GM19455 (cell line): Measurements from ENCODE around the gene LRRC10B.
"Not testable (repeated sequence)": the region's sequence is repeated elsewhere in the genome, so short reads cannot be mapped to it uniquely, and the experiment has no call there.

ENCODE experiments used
- ATAC-seq: cut with Tn5 transposase; IDR thresholded peaks from one replicate; pipeline ENCODE4 v1.9.1; 2021; ENCODE audit not compliant: unreplicated experiment

LRRC10B gene

DNA sequence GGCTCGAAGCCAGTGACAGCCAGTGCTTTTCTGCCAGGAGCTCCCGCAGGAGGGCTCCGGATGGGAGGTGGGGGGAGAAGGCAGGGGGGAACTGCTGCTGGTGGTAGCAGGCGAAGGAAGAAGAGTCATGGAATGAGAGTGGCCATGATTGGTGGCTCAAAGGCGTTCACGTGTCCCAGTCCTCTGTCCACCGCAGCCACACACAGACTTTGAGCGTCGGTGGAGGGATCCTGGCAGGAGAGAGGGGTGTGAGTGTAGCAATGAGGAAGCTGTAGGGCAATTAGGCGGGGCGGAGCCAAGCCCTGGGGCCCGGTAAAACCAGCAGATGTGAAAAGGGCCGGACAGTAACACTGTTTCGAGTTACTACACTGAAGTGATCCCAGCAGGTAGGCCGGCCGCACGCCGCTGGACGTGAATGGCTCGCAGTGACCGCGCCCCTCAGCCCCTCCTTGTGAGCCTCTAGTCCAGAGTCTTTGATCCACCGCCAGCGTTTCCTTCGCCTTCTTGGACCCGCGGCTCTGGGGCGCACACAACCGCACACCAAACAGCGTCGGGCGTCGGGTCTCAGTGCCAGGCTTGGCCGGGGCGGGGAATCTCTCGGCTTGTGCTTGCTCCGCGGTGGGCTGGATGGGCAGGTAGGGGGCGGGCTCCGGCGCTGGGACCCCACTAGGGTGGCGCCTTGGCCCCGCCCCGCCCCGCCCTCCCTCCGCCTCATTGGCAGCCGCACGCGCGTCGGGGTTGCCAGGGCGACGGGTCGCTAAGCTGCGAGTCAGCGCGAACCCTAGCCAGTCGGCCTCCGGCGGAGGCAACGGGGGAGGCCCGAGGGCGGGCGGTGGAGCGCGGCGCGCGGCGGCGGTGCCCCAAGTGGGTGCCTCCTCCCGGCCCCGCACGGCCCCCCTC, at the start of gene LRRC10B:
Gene LRRC10B, plus strand, starts transcription at position 788 of the 900 bp plus-strand sequence. CDS start 250 bp downstream, outside the sequence.
- ATAC-seq: no peak

DNA sequence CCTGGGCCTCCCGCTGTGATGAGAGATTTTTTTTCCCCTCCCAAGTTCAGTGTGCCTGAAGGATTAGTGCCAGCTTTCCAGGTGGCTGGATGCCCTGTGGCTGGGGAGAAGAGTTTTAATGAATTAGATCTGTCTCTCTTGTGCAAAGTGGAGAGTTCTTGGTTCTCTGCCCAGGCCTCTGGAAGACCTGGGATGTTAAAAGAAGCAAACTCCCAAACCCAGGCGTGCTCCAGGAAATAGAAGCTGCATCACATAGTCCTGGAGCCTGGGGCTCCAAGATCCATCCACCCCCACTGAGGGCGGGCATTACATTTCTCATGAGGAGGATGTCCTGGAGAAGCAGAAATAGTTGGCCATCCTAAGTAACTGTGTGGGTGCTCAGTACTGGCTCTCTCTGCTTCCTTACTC, 48.1 kb upstream of the LRRC10B start:
- ATAC-seq: no peak

DNA sequence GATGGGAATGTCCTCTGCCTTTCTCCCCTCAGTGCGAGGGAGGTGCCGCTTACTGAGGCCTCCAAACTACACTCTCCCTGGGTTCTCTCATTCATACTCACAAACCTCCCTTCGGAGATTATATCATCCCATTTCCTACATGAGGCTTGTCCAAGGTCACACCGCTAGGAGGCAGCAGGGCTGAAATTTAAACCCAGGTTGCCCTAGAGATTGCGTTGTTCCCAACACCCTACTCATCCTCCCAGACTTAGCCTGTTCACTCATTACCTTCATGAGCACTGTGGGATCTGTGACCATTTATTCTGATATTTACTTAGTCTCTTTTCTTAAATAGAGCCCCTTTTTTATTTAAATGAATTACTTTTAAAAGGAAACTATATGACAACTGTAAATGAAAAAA, 47.6 kb upstream of the LRRC10B start:
- no peak for ATAC-seq

DNA sequence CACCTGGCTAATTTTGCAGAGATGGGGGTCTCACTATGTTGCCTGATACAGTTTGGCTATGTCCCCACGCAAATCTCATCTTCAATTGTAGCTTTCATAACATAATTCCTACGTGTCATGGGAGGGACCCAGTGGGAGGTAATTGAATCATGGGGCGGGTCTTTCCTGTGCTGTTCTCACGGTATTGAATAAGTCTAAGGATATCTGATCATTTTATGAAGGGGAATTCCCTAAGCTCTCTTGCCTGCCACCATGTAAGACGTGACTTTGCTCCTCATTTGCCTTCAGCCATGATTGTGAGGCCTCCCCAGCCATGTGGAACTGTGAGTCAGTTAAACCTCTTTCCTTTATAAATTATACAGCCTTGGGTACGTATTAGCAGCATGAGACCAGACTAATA, 40.9 kb upstream of the LRRC10B start:
- ATAC-seq: not testable (repeated sequence)

DNA sequence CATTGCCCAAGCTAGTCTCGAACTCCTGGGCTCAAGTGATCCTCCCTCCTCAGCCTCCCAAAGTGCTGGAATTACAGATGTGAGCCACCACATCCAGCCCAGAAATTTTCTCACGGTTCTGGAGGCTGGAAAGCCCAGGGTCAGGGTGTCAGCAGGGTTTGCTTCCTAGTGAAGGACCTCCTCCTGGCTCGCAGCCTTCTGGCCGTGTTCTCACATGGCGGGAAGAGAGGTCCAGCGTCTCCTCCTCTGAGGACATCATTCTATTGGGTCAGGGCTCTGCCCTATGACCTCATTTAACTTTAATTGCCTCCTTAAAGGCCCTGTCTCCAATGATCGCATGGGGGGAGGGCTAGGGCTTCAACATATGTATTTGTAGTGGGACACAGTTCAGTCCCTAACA, 40.5 kb upstream of the LRRC10B start:
- no peak for ATAC-seq

DNA sequence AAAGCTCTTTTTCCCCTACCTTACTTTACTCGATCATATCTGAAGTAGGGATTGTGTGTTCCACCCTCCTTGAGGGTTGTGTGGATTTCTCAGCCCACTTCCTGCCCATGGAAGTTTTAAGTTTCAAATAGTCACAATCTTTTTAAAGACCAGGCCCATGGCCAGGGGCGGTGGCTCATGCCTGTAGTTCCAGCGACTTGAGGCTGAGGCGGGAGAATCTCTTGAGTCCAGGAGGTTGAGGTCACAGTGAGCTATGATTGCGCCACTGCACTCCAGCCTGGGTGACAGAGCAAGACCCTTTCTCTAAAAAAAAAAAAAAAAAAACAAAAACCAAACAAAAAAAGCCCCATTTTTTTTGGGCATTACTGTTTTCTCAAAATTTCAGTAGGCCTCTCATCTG, 36.3 kb upstream of the LRRC10B start:
- no peak for ATAC-seq

DNA sequence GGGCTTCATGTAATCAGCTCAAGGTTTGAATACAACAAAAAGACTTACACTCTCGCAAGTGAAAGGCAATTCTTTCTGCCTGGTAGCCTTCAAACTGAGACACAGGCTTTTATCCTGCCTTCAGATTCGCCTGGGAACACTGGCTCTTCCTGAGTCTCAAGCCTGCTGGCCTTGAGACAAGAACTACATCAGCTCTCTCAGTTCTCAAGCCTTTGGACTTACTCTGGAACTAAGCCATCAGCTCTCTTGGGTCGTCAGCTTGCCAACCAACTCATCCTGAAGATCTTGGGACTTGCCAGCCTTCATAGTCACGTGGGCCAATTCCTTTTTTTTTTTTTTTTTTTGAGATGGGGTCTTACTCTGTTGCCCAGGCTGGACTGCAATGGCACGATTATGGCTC, 35.7 kb upstream of the LRRC10B start:
- no peak for ATAC-seq

DNA sequence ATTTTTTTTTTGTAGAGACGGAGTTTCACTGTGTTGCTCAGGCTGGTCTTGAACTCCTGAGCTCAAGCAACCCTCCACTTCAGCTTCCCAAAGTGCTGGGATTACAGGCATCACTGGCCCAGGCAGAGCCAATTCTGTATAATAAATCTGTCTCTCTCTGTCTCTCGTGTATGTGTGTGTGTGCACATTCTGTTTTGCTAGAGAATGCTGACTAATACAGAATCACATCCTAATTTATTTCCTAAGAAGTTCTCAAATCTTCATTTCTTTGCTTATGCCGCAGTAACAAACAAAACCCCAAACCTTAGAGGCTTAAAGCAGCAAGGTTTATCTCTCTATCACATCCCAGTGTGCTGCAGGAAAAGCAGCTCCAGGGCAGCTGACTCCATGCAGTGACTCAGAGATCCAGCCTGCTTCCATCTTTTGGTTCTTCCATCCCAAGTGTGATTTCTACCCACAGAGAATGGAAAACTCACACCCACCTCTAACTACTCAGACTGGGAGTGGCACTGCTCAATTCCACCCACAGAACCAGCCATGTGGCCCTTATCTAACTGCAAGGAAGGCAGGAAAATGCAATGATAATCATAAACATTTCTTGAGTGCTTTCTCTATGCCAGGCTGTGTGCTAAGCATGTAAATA, 35.1 kb upstream of the LRRC10B start:
- ATAC-seq: no peak

DNA sequence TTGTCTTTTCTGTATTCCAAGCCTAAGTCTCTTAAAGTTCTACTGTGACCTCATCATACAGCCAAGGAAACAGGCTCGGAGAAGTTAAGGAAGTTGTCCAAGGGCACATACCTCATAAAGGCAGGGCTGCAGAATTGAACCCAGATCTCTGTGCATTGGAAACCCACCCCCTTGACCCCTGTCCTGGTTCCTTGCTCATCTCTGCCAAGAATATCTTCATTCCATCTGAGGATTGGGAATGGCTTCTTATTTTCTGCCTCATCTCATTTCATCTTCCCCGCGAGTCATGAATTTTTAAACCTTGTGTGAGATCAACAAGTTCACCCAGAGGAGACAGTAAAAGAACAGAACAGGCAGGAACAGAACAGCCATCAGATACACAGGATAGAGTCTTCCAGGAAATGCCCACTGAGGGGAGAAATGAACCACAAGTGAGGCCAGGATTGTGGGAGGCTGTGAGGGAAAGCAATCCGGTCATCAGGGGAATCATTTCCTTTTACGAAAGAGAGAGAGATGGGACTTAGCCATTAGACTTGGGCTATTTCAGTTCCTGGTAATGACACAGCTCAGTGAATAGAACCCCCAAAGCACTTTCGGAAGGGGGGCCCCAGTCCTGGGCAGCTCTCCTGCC, 34.4 kb upstream of the LRRC10B start:
- no peak for ATAC-seq

DNA sequence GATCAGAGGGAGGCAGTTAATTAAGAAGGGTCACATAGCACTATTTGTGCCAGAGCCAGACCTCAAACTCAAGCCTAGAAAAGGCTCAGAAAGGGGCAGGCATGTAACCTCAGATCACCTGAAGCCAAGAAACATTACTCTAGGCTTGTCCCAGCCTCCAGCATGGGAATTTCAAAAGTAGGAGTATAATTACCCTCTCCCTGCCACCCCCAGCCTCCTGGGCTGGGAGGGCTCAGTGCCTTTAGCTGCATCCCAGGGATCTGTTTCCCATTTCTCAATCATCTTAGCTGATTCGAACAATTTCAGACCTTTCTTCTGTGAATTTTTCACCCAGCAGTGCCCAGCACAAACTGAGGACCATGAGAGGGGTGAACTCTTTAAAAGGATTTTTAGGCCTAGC, 33.1 kb upstream of the LRRC10B start:
- no peak for ATAC-seq

DNA sequence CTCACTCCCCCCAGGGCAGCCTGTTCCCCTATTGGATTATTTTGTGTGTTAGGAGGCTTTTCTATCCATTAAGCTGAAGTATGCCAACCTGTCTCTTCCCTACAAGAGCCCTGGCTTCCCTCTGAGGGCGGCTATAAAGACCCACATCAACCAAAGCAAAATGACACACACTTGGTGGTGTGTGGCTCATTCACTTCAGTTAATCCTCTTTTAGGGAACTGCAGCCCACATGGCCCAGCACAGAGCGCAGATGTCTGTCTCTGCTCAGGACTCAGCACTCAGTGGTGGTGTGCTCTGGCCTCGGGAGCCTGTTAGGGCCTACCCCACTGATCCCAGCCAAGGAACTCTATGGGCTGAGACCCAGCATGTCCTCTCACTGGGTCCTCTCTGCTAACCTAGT, 32.2 kb upstream of the LRRC10B start:
- no peak for ATAC-seq

DNA sequence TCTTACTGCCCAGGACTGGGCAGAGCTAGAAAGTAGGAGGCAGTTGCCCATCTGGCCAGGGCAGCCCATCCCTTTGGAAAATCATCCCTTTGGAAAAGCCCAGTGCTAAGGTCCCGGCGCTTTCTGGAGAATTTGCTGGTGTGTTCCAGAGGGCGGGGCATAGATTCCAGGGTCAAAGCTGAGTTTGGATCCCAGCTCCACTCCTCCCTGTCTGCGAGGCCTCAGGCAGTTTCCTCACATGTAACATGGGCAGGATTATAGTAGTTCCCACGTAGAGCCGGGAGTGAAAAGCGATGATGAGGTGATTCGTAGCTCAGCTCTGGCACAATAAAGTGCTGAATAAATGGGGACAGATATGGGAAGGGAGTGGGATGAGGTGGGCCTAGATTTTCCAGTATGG, 31.4 kb upstream of the LRRC10B start:
- no peak for ATAC-seq

DNA sequence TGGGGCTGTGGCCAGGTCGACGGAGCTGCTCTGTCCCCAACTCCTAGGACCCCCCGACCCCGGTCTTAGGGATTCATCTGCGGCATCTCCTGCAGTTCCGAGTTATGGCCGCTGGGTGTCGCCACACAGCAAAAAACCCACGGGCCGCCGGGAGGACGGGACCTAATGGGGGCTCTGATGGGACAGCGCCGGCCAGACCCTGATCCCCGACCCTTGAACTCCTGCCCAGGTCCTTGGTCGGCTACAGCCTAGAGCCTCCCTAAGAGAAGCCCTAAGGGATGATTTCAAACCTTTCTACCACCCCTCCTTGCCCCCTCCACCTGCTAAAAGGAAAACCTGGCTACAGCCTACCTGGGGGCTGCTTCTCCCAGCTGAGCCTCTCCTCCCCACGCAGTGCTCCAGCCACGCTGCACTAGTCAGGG, 30.8 kb upstream of the LRRC10B start:
- no peak for ATAC-seq

DNA sequence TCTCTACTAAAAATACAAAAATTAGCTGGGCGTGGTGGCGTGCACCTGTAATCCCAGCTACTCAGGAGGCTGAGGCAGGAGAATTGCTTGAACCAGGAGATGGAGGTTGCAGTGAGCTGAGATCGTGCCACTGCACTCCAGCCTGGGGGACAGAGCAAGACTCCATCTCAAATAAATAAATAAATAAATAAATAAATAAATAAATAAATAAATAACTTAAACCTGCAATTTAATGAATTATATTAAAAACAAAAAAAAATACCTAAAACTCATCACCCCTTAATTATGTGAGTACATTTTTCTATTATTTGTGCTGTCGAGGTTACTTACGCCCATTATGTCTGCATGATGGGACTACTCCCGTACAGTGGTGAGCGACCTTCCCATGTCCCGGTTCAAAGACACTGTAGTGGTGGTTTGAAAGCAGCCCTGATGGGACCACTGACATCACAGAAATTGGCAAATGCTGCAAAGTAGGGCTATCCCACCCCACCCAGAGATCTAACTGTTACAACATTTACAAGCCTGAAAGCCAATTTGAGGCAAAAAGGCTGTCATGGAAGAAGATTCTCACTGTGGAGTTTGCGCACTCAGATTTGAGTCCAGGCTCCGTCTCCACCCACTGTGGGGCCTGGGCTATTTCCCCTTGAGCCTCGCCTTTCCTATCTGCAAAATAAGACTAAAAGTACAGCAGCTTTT, 29.0 kb upstream of the LRRC10B start:
- ATAC-seq: not testable (repeated sequence)

DNA sequence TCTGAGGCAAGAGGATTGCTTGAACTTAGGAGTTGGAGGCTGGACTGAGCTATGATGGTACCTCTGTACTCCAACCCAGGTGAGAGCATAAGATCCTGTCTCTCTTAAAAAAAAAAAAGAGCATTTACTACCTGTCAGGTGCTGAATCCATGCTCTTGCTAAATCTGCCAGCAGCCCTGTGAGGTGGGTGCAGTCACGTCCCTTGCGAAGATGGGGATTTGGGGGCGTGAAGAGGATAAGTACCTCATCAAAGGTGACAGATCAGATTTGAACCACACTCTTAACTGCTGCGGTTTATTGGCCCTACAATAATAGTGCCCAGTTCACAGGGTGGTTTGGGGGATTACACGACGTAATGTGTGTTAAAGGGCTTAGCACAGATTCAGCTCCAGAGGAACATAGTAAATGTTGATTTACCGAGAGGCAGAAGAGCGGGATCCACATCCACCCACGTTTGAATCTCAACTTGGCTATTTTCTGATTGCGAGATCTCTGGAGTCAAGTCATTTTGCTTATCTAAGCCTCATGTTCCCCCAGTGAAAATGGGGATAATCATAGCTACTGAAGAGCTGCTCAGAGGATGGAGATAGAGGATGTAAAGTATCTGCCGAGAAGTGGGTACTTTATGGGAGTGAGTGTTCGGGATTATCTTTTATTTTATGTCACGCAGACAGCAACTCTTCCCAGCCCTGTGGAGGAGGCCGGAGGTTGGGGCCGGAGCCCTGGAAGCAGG, 28.1 kb upstream of the LRRC10B start:
- no peak for ATAC-seq

DNA sequence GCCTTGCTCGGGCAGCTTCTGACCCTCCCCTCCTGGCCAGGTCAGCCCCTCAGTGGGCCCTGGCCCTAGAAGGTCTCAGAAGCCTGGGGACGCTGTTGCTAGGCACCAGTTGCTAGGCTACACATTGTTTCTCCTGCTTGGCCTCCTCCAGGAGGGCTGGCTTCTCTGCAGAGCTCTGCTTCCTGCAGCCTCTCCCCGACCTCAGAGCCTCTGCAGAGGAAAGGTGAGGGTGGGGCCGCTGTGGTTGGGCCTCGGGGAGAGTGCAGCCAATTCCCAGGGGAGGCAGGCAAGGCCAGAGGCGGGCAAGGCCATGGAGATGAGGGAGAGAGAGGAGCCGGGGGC, 27.6 kb upstream of the LRRC10B start:
- no peak for ATAC-seq

DNA sequence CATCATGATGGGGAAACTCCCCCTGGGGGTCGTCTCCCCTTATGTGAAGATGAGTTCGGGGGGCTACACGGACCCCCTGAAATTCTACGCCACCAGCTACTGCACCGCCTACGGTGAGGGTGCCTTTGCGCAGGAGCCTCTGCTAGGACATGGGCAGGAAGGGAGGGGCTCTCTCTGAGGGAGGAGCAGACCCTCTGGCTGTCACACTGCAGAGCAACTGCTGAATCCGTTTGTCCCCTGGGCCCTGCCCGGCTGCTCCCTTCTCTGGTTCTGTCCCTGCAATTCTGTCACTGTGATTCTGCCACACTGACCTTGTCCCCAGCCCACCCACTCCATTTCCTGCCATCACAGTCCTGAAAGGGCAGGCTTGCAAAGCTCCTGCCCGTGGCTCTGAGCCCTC, 26.7 kb upstream of the LRRC10B start:
- ATAC-seq: no peak

DNA sequence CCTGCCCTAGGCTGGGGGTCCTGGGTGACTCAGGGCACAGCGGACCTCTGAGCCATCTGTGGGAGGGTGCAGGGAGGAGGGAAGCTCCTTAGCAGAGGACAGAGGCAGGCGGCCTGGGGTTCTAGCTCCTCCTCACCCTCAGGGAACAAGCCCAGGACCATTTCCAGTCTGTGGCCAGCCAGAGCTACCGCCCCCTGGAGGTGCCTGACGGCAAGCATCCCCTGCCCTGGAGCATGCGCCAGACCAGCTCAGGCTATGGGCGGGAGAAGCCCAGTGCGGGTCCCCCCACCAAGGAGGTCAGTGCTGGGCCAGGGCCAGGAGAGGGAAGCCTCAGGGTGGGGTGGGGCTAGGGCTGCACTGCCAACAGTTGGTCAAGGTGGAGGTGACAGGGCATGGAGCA, 26.0 kb upstream of the LRRC10B start:
- no peak for ATAC-seq

DNA sequence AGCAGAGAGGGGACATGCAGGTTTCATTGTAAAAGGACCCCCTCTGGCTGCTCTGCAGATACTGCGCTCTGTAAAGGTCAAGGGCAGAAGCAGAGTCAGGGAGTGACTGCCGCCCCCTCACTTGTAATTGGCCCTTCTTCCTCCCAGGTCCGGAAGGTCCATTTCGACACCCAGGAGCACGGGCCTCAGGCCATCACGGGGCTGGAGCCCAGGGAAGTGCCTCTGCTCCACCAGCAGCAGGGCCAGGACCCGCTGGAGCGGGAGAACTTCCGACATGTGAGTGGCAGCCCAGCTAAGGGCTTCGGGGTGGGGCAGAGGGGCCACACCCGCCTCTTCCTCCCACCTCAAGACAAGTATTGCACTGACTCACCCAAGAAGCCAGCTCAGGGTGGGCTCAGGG, 24.0 kb upstream of the LRRC10B start:
- no peak for ATAC-seq

DNA sequence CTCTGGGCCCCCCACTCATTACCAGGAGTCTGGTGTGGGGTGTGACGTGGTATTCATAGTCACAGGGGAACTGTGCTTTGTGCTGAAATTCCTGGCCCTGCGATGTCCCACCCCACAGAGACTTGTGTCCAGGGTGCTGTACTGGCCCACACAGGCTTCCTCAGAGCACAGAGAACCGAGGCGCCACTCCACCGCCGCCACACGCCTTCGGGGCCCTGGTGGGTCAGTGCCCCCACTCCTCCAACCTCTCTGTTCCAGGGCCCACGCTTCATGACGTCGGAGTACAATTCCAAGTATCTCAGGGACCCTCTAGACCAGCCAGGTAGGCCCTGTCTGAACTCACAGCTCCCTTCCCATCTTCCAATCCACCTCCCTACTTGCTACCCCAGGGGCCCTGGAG, 23.5 kb upstream of the LRRC10B start:
- ATAC-seq: no peak
